ENCODE data around the gene TYROBP. TPM values are rescaled to one million over a fixed set of nuclear protein-coding genes. Genes with fewer than 3 reads are reported as not detected.

The TYROBP gene
- total and polyA plus RNA-seq, 2 of the 8 experiments (the other 6 are each of a cell fraction or from before 2014, with no cell fraction given), result 0.18 TPM; not detected in 1

DNA sequence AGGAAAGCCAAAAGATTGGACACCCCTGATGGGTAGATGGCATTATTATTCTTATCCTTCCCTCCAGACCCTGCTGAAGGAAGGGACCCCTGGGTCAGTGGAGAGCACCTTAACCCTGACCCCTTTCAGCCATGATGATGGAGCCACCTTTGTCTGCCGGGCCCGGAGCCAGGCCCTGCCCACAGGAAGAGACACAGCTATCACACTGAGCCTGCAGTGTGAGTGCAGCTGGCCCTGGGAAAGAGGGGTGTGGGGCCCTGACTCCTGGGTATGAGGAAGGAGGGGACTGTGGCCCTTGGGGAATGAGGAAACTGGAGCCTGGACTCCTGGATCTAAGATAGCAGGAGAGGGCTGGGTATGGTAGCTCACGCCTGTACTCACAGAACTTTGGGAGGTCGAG, 48.7 kb downstream of the TYROBP start (continued):
- no peak for TF ChIP-seq HDAC2 (IDR thresholded peaks at IDR 0.05; ENCODE audit: borderline replicate concordance in 1 of 2, low read depth in 2 of 2, low read length in 2 of 2)
- TF ChIP-seq CEBPB (IDR thresholded peaks at IDR 0.05; ENCODE audit: low read depth, low read length), result no peak
- TF ChIP-seq CHD1 (IDR thresholded peaks at IDR 0.05; ENCODE audit: low read depth, low read length), result no peak
- TF ChIP-seq HDAC6 (IDR thresholded peaks at IDR 0.05; ENCODE audit: low read depth, low read length), result no peak
- TF ChIP-seq RBBP5 (IDR thresholded peaks at IDR 0.05; ENCODE audit: borderline replicate concordance, low read depth, low read length), result no peak
- TF ChIP-seq SRF (IDR thresholded peaks at IDR 0.05; ENCODE audit: low read depth, low read length), result no peak
- TF ChIP-seq, protein P1, sequence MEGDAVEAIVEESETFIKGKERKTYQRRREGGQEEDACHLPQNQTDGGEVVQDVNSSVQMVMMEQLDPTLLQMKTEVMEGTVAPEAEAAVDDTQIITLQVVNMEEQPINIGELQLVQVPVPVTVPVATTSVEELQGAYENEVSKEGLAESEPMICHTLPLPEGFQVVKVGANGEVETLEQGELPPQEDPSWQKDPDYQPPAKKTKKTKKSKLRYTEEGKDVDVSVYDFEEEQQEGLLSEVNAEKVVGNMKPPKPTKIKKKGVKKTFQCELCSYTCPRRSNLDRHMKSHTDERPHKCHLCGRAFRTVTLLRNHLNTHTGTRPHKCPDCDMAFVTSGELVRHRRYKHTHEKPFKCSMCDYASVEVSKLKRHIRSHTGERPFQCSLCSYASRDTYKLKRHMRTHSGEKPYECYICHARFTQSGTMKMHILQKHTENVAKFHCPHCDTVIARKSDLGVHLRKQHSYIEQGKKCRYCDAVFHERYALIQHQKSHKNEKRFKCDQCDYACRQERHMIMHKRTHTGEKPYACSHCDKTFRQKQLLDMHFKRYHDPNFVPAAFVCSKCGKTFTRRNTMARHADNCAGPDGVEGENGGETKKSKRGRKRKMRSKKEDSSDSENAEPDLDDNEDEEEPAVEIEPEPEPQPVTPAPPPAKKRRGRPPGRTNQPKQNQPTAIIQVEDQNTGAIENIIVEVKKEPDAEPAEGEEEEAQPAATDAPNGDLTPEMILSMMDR (IDR thresholded peaks at IDR 0.05; ENCODE audit: control extremely low read depth in 1 of 3, insufficient read depth in 1 of 3, low read depth in 1 of 3, low read length in 3 of 3), result no peak

All from H1 (cell line).